Esophagus squamous epithelium (tissue), 4 donors: ENCODE data around the gene KCNH8.
"Not testable (repeated sequence)": the region's sequence is repeated elsewhere in the genome, so short reads cannot be mapped to it uniquely, and the experiment has no call there.

Source experiments
- POLR2A ChIP-seq, 4 donors: fragments of 450-650 bp; IDR thresholded peaks; one replicate each; pipeline ENCODE4 v1.6.1; 2017; ENCODE audit warnings: antibody characterized with exemption in 4 of 4, mild to moderate bottlenecking in 4 of 4, moderate library complexity in 3 of 4
- TF ChIP-seq, protein P1 (sequence below), 6 experiments: fragments of 450-650 bp in 4 of 6; fragments of 200-600 bp in 2 of 6; sonication (generic) in 2 of 6; IDR thresholded peaks; one replicate each; pipeline ENCODE4 v1.5.1; 2016 to 2019; ENCODE audit warnings: antibody characterized with exemption in 6 of 6, mild to moderate bottlenecking in 4 of 6, moderate library complexity in 4 of 6

DNA sequence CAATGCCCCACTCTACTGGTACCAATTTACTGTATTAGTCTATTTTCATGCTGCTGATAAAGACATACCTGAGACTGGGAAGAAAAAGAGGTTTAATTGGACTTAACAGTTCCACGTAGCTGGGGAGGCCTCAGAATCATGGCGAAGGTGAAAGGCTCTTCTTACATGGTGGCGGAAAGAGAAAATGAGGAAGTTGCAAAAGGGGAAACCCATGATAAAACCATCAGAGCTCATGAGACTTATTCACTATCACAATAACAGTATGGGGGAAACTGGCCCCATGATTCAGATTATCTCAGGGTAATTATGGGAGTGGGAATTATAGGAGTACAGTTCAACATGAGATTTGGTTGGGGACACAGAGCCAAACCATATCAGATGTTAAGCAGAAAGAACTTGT lies 81.6 kb downstream of the KCNH8 start:
- TF ChIP-seq, protein P1, sequence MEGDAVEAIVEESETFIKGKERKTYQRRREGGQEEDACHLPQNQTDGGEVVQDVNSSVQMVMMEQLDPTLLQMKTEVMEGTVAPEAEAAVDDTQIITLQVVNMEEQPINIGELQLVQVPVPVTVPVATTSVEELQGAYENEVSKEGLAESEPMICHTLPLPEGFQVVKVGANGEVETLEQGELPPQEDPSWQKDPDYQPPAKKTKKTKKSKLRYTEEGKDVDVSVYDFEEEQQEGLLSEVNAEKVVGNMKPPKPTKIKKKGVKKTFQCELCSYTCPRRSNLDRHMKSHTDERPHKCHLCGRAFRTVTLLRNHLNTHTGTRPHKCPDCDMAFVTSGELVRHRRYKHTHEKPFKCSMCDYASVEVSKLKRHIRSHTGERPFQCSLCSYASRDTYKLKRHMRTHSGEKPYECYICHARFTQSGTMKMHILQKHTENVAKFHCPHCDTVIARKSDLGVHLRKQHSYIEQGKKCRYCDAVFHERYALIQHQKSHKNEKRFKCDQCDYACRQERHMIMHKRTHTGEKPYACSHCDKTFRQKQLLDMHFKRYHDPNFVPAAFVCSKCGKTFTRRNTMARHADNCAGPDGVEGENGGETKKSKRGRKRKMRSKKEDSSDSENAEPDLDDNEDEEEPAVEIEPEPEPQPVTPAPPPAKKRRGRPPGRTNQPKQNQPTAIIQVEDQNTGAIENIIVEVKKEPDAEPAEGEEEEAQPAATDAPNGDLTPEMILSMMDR (IDR thresholded peaks at IDR 0.05) = not testable (repeated sequence)
- TF ChIP-seq POLR2A (IDR thresholded peaks at IDR 0.05) = not testable (repeated sequence)
